Tibial nerve (tissue), 4 donors: ENCODE results near the gene CHL1. TPM values are rescaled to one million over a fixed set of nuclear protein-coding genes. Genes with fewer than 3 reads are reported as not detected.

Experiments
- DNase-seq, 2 donors: peaks; one replicate each; pipeline ENCODE4 v3.0.0-alpha.2; 2019; ENCODE audit warnings: low spot score in 2 of 2
- H3K27ac ChIP-seq, 4 donors: fragments of 200-600 bp; sonication (generic) in 3 of 4; one replicate each; pipeline ENCODE4 v1.5.1; 2017 to 2019; ENCODE audit warnings: mild to moderate bottlenecking in 1 of 4
- H3K27me3 ChIP-seq, 2 donors: fragments of 200-600 bp; sonication (generic) in 1 of 2; one replicate each; pipeline versions ENCODE4 v1.5.1 to v1.6.0; 2017 to 2019
- H3K36me3 ChIP-seq, 3 donors: fragments of 200-600 bp; sonication (generic); one replicate each; pipeline ENCODE4 v1.5.1; 2018 to 2019
- H3K4me1 ChIP-seq, 4 donors: fragments of 200-600 bp; sonication (generic) in 3 of 4; one replicate each; pipeline ENCODE4 v1.5.1; 2017 to 2019
- H3K4me3 ChIP-seq, 4 donors: fragments of 200-600 bp; sonication (generic) in 3 of 4; one replicate each; pipeline ENCODE4 v1.5.1; 2017 to 2019; ENCODE audit warnings: mild to moderate bottlenecking in 1 of 4, moderate library complexity in 1 of 4
- H3K9me3 ChIP-seq, 4 donors: fragments of 200-600 bp; sonication (generic) in 3 of 4; one replicate each; pipeline ENCODE4 v1.5.1; 2017 to 2019
- EP300 ChIP-seq, 2 donors: sonication (generic); formaldehyde crosslinking; IDR thresholded peaks; one replicate each; pipeline ENCODE4 v1.6.1; 2017; ENCODE audit warnings: antibody characterized with exemption in 2 of 2, mild to moderate bottlenecking in 1 of 2
- POLR2A ChIP-seq, 2 donors: fragments of 450-650 bp; IDR thresholded peaks; one replicate each; pipeline ENCODE4 v1.6.1; 2017; ENCODE audit warnings: antibody characterized with exemption in 2 of 2, mild to moderate bottlenecking in 2 of 2, moderate library complexity in 2 of 2
- WGBS, 2 donors: methylation state at CpG; one replicate each; pipeline ENCODE4 v1.1.5; 2018; 5-methylcytosine and 5-hydroxymethylcytosine counted together
- total RNA-seq, 4 donors: library from RNA; depleted of rRNA; stranded (reverse); fragments of >200 nt; gene quantifications; one replicate each; pipeline ENCODE4 v1.1.0, GENCODE V29; 2016
- TF ChIP-seq, protein P1 (sequence below), 5 experiments: fragments of 200-600 bp in 3 of 5; fragments of 450-650 bp in 2 of 5; sonication (generic) in 3 of 5; IDR thresholded peaks; one replicate each; pipeline ENCODE4 v1.5.1; 2016 to 2019; ENCODE audit warnings: antibody characterized with exemption in 5 of 5, mild to moderate bottlenecking in 3 of 5, moderate library complexity in 2 of 5

CHL1 gene
- total RNA-seq, 4 donors from 2014 or later = 156 to 290 (median 235) TPM

DNA sequence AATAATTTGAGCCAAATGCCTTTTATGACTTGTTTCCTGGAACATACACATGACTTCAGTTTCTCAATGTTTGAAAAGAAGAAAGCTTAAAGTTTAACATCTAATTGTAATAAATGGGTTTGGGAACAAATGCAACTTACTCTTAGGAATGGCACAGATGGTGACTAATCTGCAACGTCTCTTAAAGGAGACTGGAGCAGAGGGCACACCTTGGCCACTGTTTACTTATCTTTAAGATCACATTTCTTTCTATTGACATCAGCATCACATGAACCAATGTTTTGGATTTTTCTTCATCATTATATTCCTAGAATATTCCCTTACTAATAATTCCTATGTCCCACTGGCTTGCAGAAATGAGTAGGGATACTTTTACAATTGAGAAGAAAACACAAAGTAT, 229.5 kb downstream of the CHL1 start:
- Histone ChIP-seq H3K4me1 (no peaks in the 10 kb centered on the region), H3K27me3 (no peaks in the 10 kb centered on the region), H3K36me3 (no peaks in the 10 kb centered on the region), H3K4me3 (no peak overlapping the region), H3K27ac (no peak overlapping the region), H3K9me3 (no peaks in the 10 kb centered on the region)
- WGBS, 2 donors = 66 to 70% methylated on average over 1 of the region's 1 CpG
- no peak for DNase-seq
- TF ChIP-seq, protein P1, sequence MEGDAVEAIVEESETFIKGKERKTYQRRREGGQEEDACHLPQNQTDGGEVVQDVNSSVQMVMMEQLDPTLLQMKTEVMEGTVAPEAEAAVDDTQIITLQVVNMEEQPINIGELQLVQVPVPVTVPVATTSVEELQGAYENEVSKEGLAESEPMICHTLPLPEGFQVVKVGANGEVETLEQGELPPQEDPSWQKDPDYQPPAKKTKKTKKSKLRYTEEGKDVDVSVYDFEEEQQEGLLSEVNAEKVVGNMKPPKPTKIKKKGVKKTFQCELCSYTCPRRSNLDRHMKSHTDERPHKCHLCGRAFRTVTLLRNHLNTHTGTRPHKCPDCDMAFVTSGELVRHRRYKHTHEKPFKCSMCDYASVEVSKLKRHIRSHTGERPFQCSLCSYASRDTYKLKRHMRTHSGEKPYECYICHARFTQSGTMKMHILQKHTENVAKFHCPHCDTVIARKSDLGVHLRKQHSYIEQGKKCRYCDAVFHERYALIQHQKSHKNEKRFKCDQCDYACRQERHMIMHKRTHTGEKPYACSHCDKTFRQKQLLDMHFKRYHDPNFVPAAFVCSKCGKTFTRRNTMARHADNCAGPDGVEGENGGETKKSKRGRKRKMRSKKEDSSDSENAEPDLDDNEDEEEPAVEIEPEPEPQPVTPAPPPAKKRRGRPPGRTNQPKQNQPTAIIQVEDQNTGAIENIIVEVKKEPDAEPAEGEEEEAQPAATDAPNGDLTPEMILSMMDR (IDR thresholded peaks at IDR 0.05) = no peak
- no peak for TF ChIP-seq EP300 (IDR thresholded peaks at IDR 0.05)
- no peak for TF ChIP-seq POLR2A (IDR thresholded peaks at IDR 0.05)

DNA sequence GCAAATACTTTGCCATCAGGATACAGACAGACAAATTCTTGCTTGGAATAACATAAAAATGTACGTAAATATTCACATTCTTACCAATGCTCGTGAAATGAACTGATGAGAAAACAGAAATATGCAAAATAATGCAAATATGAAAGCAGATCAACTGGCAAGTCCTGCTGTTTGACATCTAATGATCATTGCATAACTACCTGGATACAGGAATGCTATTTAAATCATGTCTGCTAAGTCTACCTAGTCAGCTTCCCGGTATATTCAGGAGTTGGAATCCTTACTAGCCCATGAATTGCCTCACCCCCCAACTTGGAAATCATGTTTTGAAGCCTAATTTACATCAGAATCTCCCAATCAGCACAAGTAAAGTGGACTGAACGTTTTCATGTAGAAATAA, 230.6 kb downstream of the CHL1 start:
- Histone ChIP-seq H3K4me3 (no peak overlapping the region), H3K36me3 (no peaks in the 10 kb centered on the region), H3K4me1 (no peaks in the 10 kb centered on the region), H3K27me3 (no peaks in the 10 kb centered on the region), H3K27ac (no peak overlapping the region), H3K9me3 (no peaks in the 10 kb centered on the region)
- TF ChIP-seq, protein P1 (IDR thresholded peaks at IDR 0.05) = no peak
- TF ChIP-seq POLR2A (IDR thresholded peaks at IDR 0.05) = no peak
- TF ChIP-seq EP300 (IDR thresholded peaks at IDR 0.05) = no peak
- 79% methylated on average over 4 of the region's 4 CpGs for WGBS, 2 donors
- no peak for DNase-seq

DNA sequence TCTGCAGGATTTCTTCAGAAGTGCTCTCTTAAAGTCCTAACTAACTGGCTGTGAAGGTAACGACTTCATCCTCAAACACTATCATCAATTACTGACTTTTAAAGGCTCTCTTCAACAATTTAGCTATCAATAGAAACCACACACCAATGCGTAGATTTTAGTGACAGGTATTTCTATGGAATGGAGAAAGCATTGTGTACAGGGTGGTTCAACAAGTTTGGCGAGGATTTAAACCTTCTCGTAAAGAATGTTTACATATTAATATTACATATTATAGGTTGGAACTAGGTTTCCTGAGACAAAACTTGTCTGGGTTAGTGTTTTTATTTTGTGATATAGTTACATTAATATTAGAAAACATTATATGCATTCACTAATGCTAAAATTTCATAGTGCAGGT, 233.6 kb downstream of the CHL1 start:
- DNase-seq = no peak
- TF ChIP-seq, protein P1 (IDR thresholded peaks at IDR 0.05) = no peak
- TF ChIP-seq EP300 (IDR thresholded peaks at IDR 0.05) (no peak), POLR2A (IDR thresholded peaks at IDR 0.05) (no peak)
- H3K27me3 ChIP-seq = no peaks in the 10 kb centered on the region
- H3K36me3 ChIP-seq = no peaks in the 10 kb centered on the region
- no peaks in the 10 kb centered on the region for H3K9me3 ChIP-seq
- H3K4me1 ChIP-seq = no peaks in the 10 kb centered on the region
- no peak overlapping the region for H3K4me3 ChIP-seq
- H3K27ac ChIP-seq = no peak overlapping the region
- WGBS, 2 donors = 92 to 95% methylated on average over 4 of the region's 4 CpGs

DNA sequence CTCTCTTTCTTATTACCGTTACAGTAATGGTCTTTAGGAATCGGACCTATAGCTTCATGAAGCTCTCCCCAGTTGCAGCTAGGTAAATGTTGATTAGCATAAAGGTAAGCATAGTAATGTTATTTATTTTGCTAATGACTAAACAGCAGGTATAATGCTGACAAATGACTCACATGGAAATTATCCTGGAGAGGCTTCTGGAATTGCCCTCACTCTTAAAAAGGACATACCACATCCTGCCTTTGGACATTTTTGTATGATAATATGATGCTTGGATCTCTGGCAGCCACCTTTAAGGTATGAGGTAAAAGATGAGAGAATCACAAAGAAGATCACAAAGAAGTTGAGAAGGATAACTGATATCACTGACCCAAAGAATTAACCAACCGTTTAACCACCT, 238.6 kb downstream of the CHL1 start:
- H3K36me3 ChIP-seq = no peaks in the 10 kb centered on the region
- no peak for DNase-seq
- no peak overlapping the region for H3K4me3 ChIP-seq
- H3K27me3 ChIP-seq = no peaks in the 10 kb centered on the region
- TF ChIP-seq EP300 (IDR thresholded peaks at IDR 0.05) (no peak), POLR2A (IDR thresholded peaks at IDR 0.05) (no peak)
- TF ChIP-seq, protein P1 (IDR thresholded peaks at IDR 0.05) = no peak
- WGBS, 2 donors = 59 to 62% methylated on average over 3 of the region's 3 CpGs
- no peaks in the 10 kb centered on the region for H3K9me3 ChIP-seq
- H3K4me1 ChIP-seq = no peaks in the 10 kb centered on the region
- no peak overlapping the region for H3K27ac ChIP-seq

DNA sequence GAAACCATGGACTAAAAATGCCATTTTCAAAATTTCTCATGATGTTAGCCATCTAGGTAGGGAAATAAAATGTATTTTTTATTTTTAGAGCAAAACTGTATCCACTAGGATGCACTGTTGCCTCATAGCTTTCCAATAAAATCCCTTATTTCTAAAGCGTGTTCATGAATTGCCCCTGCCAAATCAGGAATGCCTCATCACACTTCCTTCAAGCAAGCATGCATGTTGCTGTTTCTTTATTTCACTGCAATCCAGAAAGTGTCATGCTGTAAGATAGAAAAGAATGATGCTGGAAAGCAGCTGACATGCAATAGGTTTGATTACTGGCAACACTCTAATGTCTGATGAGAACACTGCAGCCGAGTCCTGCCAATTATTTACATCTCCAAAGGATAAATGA, 239.5 kb downstream of the CHL1 start:
- TF ChIP-seq EP300 (IDR thresholded peaks at IDR 0.05) = no peak
- TF ChIP-seq, protein P1 (IDR thresholded peaks at IDR 0.05) = no peak
- no peak for TF ChIP-seq POLR2A (IDR thresholded peaks at IDR 0.05)
- 41 to 48% methylated on average over 2 of the region's 2 CpGs for WGBS, 2 donors
- no peaks in the 10 kb centered on the region for H3K36me3 ChIP-seq
- DNase-seq = no peak
- no peak overlapping the region for H3K27ac ChIP-seq
- H3K4me3 ChIP-seq = no peak overlapping the region
- no peaks in the 10 kb centered on the region for H3K27me3 ChIP-seq
- no peaks in the 10 kb centered on the region for H3K9me3 ChIP-seq
- H3K4me1 ChIP-seq = no peaks in the 10 kb centered on the region
